Gastrocnemius medialis (tissue), 4 donors: ENCODE results near the gene GPATCH1.

Experiments
- CTCF ChIP-seq, 5 experiments: fragments of 450-650 bp in 3 of 5; fragments of 200-600 bp in 2 of 5; sonication (generic) in 2 of 5; IDR thresholded peaks in 4 of 5; conservative IDR thresholded peaks in 1 of 5; 1 replicate in 4 of 5; 2 replicates in 1 of 5; pipeline ENCODE4 v1.5.1; 2016 to 2019; ENCODE audit warnings: antibody characterized with exemption in 5 of 5, mild to moderate bottlenecking in 3 of 5, moderate library complexity in 3 of 5
- POLR2A ChIP-seq, 2 donors: fragments of 450-650 bp; IDR thresholded peaks; one replicate each; pipeline ENCODE4 v1.6.1; 2017; ENCODE audit warnings: antibody characterized with exemption in 2 of 2, mild to moderate bottlenecking in 2 of 2, moderate library complexity in 2 of 2

- TF ChIP-seq POLR2A (IDR thresholded peaks at IDR 0.05) (no peak), CTCF (IDR thresholded peaks at IDR 0.05 in 4 of 5, conservative IDR thresholded peaks at IDR 0.05 in 1 of 5) (no peak)
These were observed 90.3 kb downstream of the GPATCH1 start for GRCh38 chr19:33171222-33171795.
